22Rv1 (cell line): ENCODE data around the gene MGST2.

Source experiments
- CTCF ChIP-seq: fragments of 450-650 bp; IDR thresholded peaks from 2 replicates; pipeline ENCODE4 v1.5.1; 2017; ENCODE audit warnings: mild to moderate bottlenecking
- ZFX ChIP-seq: fragments of 450-650 bp; IDR thresholded peaks from 2 replicates; pipeline ENCODE4 v1.6.1; 2017; ENCODE audit warnings: antibody characterized with exemption, borderline replicate concordance

- no peak for TF ChIP-seq CTCF
- no peak for TF ChIP-seq ZFX
Observed at GRCh38 chr4:139628184-139629012, 37.2 kb upstream of the MGST2 start.
